C4-2B (cell line): ENCODE data around the gene PITPNM3.

ENCODE experiments used
- ZFX ChIP-seq: fragments of 450-650 bp; IDR thresholded peaks from 2 replicates; pipeline ENCODE4 v1.6.1; 2017
- TF ChIP-seq, protein P1 (sequence below): fragments of 450-650 bp; conservative IDR thresholded peaks from 2 replicates; pipeline ENCODE4 v1.5.1; 2017; ENCODE audit warnings: mild to moderate bottlenecking

DNA sequence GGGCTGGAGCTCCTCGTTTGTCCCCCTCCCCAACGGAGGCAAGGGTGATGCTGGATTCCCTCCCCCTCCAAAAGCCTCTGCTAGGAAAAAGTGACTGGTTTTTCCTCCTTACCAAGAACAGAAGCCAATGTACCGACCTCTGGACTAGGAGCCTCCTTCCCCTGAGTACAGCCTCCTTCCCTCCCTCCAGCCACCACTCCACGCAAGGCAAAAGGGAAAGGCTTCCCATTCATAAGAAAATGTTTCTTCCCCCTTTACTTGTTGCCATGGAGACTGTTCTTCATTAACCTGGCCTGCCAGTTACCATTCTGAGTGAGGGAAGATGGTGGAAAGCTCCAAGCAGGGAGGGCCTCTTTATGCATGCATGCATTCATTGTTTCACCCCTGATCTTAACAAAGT is 116.4 kb downstream of the PITPNM3 start:
- TF ChIP-seq, protein P1, sequence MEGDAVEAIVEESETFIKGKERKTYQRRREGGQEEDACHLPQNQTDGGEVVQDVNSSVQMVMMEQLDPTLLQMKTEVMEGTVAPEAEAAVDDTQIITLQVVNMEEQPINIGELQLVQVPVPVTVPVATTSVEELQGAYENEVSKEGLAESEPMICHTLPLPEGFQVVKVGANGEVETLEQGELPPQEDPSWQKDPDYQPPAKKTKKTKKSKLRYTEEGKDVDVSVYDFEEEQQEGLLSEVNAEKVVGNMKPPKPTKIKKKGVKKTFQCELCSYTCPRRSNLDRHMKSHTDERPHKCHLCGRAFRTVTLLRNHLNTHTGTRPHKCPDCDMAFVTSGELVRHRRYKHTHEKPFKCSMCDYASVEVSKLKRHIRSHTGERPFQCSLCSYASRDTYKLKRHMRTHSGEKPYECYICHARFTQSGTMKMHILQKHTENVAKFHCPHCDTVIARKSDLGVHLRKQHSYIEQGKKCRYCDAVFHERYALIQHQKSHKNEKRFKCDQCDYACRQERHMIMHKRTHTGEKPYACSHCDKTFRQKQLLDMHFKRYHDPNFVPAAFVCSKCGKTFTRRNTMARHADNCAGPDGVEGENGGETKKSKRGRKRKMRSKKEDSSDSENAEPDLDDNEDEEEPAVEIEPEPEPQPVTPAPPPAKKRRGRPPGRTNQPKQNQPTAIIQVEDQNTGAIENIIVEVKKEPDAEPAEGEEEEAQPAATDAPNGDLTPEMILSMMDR = no peak
- no peak for TF ChIP-seq ZFX
